ENCODE results near the gene PEX26.
"Not testable (repeated sequence)": the region's sequence is repeated elsewhere in the genome, so short reads cannot be mapped to it uniquely, and the experiment has no call there.

PEX26 gene

GRCh38 chr22:18071307-18071967 is 6.4 kb upstream of the PEX26 start:
- not testable (repeated sequence) for DNase-seq (ENCODE audit: low spot score)

DNA sequence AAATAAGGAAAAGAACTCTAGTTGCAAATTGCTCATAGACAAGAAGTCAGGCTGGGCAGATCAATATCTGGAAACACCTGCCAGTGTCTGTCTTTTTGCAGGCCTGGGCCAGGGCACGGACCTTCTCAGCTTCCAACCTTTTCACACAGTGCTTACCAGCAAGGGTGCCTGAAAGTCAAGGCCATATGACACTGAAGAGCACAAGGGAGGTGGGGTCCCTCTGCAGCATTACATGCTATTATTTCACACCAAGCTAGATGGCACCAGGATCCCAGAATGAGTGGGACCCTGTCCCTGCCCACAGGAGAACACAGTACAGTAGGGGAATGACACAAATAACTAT is 5.9 kb upstream of the PEX26 start:
- no peak for DNase-seq (ENCODE audit: low spot score)

GRCh38 chr22:18073467-18073866 is 4.3 kb upstream of the PEX26 start:
- no peak for DNase-seq (ENCODE audit: low spot score)

GRCh38 chr22:18073927-18074326 is 3.9 kb upstream of the PEX26 start:
- DNase-seq (ENCODE audit: low spot score): not testable (repeated sequence)

GRCh38 chr22:18075101-18075719 is 2.6 kb upstream of the PEX26 start:
- DNase-seq (ENCODE audit: low spot score): no peak

GRCh38 chr22:18075720-18076497 is 1.9 kb upstream of the PEX26 start:
- DNase-seq (ENCODE audit: low spot score): peak; percentile 88

DNA sequence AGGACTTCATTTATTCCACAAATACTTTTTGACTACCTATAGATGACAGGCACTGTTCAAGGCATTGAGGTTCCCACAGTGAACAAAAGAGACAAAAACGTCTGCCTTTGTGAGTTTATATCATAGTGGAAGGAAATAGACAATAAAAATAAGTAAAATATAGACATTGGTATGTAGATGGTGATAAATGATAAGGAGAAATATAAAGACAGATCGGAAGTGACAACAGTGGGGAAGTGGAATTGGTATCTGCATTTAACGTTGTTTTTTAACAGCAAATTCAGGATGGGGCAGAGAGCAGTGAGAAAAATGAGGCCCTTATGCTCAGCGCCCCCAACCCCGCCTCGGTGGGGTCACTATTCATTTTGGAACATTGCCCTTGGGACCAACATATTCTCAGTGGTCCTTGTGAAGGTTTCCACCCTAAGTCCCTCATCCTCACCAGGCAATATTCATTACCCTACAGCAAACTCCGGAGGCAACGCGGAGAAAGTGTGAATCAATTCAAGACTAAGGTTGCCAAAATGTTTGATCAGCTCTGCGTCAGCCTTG is 627 bp upstream of the PEX26 start:
- DNase-seq (ENCODE audit: low spot score): no peak

- DNase-seq (ENCODE audit: low spot score): peak; percentile 16
Observed at GRCh38 chr22:18078329-18079041, 695 bp downstream of the PEX26 start.

DNA sequence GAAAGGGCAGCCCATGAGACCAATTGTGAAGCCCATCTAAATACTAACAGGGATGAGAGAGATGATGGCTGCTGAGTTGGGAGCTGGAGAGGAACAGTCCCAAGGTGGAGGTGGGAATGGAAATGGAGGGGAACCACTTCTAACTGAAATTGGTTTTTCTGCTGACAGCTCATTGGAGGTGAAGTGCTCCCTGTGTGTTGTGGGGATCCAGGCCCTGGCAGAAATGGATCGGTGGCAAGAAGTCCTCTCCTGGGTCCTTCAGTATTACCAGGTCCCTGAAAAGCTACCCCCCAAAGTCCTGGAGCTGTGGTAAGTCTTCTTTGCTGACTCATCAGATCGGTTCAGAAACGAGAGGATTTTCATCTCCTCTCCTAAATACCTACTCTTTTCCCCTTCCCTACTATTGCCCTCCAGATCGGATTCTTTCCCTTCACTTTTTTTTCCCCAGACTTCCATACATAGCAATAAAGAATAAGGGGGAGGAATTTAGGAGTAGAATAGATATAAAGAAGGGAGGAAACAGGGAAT is 2.0 kb downstream of the PEX26 start:
- DNase-seq (ENCODE audit: low spot score): no peak

DNA sequence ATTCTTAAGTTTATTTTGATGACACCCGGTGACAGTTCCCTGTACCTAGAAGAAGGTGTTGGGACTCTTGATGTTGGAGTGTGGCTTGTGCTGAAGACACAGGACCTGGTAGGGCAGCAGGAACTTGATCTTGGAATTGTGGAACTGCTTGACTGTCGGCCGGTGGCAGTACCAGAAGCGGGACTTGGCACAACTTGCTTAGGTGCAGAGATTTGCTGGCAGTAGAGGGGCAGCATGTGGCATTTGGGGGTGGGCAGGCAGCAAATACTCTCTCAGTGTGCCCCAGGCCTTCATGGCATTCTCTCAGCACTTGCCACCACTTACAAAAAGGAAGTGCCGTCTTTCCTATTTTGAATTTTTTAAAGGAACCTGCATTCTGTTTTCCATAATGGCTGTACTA is 3.6 kb downstream of the PEX26 start:
- DNase-seq (ENCODE audit: low spot score): no peak

DNA sequence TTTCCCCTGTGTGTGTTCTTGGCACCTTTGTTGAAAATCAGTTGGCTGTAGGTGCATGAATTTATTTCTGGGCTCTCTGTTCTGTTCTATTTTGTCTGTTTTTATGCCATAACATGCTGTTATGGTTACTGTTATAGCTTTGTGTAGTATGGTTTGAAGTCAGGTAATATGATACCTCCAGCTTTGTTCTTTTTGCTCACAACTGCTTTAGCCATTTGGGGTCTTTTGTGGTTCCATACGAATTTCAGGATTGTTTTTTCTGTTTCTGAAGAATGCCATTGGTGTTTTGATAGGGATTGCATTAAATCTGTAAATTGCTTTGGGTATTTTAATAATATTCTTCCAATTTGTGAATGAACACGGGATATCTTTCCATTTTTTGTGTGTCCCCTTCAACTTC is 4.7 kb downstream of the PEX26 start:
- no peak for DNase-seq (ENCODE audit: low spot score)

- DNase-seq (ENCODE audit: low spot score): no peak
Observed at GRCh38 chr22:18083406-18083805, 5.6 kb downstream of the PEX26 start.

GRCh38 chr22:18085188-18085587 is 7.4 kb downstream of the PEX26 start:
- DNase-seq (ENCODE audit: low spot score): no peak

DNA sequence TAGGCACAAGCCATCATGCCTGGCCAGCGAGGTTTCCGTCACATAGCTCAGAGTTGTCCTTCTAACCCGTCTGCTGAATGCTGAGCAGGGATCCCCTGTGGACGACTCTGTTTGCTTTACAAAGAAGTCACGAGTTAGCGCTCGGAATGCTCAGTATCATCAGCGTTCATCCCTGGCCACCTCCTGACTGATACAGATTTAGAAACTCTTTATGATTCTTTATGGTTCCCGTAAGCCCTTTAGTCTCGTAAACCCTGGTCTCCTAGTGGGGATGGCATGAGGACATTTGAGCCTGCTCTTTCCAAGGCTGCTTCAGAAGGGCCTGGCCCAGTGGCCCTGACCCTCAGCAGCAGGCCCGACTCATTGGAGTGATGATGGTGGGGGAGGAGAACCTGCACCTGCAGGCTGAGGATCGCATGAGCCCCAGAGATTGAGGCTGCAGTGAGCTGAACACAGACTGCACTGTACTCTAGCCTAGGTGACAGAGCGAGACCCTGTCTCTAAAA is 9.6 kb downstream of the PEX26 start:
- no peak for DNase-seq (ENCODE audit: low spot score)

GRCh38 chr22:18088825-18089568 is 11.2 kb downstream of the PEX26 start:
- DNase-seq (ENCODE audit: low spot score): no peak

GRCh38 chr22:18090286-18090685 is 12.5 kb downstream of the PEX26 start:
- DNase-seq (ENCODE audit: low spot score): no peak

GRCh38 chr22:18091478-18091877 is 13.7 kb downstream of the PEX26 start:
- DNase-seq (ENCODE audit: low spot score): no peak

DNA sequence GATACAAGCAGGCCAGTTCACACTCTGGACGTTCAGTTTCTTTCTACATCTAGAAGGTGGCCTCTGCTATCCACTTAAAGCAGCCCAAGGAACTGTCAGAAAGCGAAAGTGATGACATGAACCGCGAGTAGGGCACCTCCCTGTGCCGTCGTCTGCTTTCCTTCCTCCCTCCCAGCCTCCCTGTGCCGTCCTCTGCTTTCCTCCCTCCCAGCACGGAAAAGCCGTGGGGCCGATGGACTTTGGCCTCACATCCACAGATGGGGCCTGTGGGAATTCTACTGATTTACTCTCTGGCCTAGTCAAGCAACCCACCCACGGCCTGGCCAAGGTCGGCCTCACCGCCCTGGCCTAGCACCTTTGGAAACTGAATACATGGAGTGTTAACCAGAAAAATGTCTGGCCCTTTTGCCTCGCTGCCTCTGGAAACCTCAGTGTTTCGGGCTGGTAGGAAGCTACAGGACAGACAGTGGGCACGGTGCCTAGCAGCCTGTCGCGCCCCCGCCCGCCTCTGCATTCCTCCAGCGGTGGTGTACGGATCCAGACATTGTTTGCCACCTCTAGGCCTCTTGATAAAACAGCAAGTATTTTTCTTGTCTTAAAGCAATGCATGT is 14.2 kb downstream of the PEX26 start:
- DNase-seq (ENCODE audit: low spot score): no peak

- DNase-seq (ENCODE audit: low spot score): no peak
Observed at GRCh38 chr22:18093661-18094060, 15.9 kb downstream of the PEX26 start.

DNA sequence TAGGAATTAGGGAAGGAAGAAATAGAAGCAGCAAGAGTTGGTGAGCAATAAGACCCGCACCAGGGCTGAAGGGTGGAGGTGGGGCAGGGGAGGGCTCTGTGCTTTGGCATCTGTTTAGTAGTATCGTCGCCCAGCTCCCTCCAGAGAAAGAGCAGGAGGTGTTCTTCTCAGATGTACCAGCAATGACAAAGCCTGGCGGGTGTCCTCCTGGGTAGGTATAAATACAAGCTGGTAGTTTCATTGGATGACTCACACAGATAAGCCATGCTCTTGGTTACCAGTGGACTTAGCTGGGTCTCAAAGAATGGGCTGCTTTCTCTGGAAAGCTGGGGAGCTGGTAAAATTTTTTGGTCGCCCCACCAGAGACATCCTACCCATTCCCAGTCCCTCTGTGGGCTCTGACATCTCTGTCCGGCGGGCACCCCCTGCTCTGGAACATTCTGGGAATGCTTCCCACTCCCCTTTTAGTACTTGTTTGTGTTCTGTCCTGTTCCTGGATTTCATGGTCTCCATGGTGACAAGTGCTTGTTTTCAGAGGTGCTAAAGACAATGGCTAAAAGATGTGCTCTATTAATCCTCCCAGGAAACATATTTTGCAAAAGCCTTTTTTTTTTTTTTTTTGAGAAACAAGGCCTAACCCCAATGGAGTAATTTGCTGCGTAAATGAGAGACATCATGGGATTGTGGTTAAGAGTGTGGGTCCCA is 17.5 kb downstream of the PEX26 start:
- DNase-seq (ENCODE audit: low spot score): no peak

Measured in hematopoietic multipotent progenitor cell treated with erythropoietin and hydrocortisone succinate and interleukin-3 and kit ligand, for 17 days (in vitro differentiated cells).